Measurements from ENCODE around the gene DOCK9.

DNA sequence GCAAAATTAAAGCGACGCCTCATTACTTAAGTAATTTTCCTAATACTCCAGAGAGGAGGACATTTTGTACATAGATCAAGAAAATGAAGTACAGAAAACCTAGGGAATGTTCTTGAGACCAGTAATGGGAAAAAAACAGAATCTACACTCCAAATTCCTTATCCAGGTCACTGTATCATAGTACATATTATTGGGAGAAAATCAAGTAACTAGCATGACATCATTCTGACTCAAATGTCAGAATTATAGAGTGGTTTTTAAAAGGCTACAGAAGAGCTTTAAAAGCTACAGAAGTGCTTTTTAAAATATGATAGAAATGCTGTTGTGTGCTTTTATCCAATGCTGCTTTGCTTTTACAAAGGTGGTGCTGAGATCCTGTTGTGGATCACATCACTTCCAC is 139.1 kb downstream of the DOCK9 start:
- TF ChIP-seq CTCF (IDR thresholded peaks at IDR 0.05; ENCODE audit: insufficient read depth, low read depth, low read length) (no peak), EZH2 (IDR thresholded peaks at IDR 0.05; ENCODE audit: insufficient read depth, low read length) (no peak)
